Heart right ventricle (tissue), 16 donors: Measurements from ENCODE around the gene GAB2. TPM values are rescaled to one million over a fixed set of nuclear protein-coding genes. Genes with fewer than 3 reads are reported as not detected.
A peak's percentile ranks its signal among the peaks of the same experiment; 100 is the strongest.
"Not testable (repeated sequence)": the region's sequence is repeated elsewhere in the genome, so short reads cannot be mapped to it uniquely, and the experiment has no call there.

ENCODE experiments used
- ATAC-seq, 8 donors: fragments of 200-7000 bp; cut with Tn5 transposase; one replicate each; pipeline ENCODE4 v1.9.1; 2020; ENCODE audit warnings: mild to moderate bottlenecking in 8 of 8, moderate library complexity in 8 of 8, moderate number of reproducible peaks in 1 of 8
- DNase-seq, 2 donors: peaks; one replicate each; pipeline ENCODE4 v3.0.0-alpha.2; 2020
- H3K27ac ChIP-seq, 10 donors: fragments of 200-600 bp; sonication (generic) in 2 of 10; one replicate each; pipeline versions ENCODE4 v1.5.0 to v1.8.0; 2020 to 2022; ENCODE audit warnings: mild to moderate bottlenecking in 3 of 10
- H3K27me3 ChIP-seq, 7 donors: fragments of 200-600 bp; one replicate each; pipeline ENCODE4 v1.8.0; 2021 to 2022; ENCODE audit warnings: mild to moderate bottlenecking in 2 of 7
- H3K36me3 ChIP-seq, 9 donors: fragments of 200-600 bp; sonication (generic) in 1 of 9; one replicate each; pipeline versions ENCODE4 v1.5.0 to v1.8.0; 2020 to 2022; ENCODE audit warnings: mild to moderate bottlenecking in 2 of 9
- H3K4me1 ChIP-seq, 9 donors: fragments of 200-600 bp; sonication (generic) in 1 of 9; one replicate each; pipeline versions ENCODE4 v1.5.0 to v1.8.0; 2020 to 2022; ENCODE audit warnings: mild to moderate bottlenecking in 4 of 9
- H3K4me3 ChIP-seq, 10 donors: fragments of 200-600 bp; sonication (generic) in 2 of 10; one replicate each; pipeline versions ENCODE4 v1.5.0 to v1.8.0; 2020 to 2022; ENCODE audit warnings: mild to moderate bottlenecking in 7 of 10, moderate library complexity in 2 of 10
- H3K9me3 ChIP-seq, 11 donors: fragments of 200-600 bp in 10 of 11; sonication (generic) in 2 of 11; one replicate each; pipeline versions ENCODE4 v1.5.0 to v1.8.0; 2013 to 2022; ENCODE audit warnings: mild to moderate bottlenecking in 2 of 11, control low read depth in 1 of 11, moderate library complexity in 1 of 11
- WGBS, 2 donors: extraction: QIAGEN DNeasy Blood & Tissue Kit; methylation state at CpG; one replicate each; pipeline ENCODE4 v1.1.7; 2013; ENCODE audit warnings: inconsistent platforms in 1 of 2; 5-methylcytosine and 5-hydroxymethylcytosine counted together
- intact Hi-C, 10 donors: fragments of 100-400 bp; cut with DNase I; formaldehyde crosslinking; loops; one replicate each; pipeline versions ENCODE4 v1.11.1 to v1.14.2; 2022
- polyA plus RNA-seq, 2 donors: library from polyadenylated mRNA; stranded (reverse); fragments of 200-250 nt; gene quantifications; one replicate each; pipeline ENCODE4 v1.2.3, GENCODE V29; 2013
- total RNA-seq, 10 donors: library from RNA; stranded (reverse); fragmentation: NEBNext Ultra II Directional in 3 of 10; extraction: Animal tissue kit (Norgen Biotek cat#: 25700) in 3 of 10; gene quantifications; one replicate each; pipeline versions ENCODE4 v1.2.1 to v1.2.4, GENCODE V29; 2021 to 2023
- TF ChIP-seq, protein P1 (sequence below), 9 donors: fragments of 200-600 bp; sonication (generic) in 2 of 9; IDR thresholded peaks; one replicate each; pipeline versions ENCODE4 v1.5.0 to v1.8.0; 2021 to 2022; ENCODE audit warnings: antibody characterized with exemption in 9 of 9, mild to moderate bottlenecking in 5 of 9, moderate library complexity in 1 of 9
- donor health status: Arrhythmogenic right ventricular cardiomyopathy.
- donor health status: ischemic (EF 13 %, LVEDD 7.1; RV severe dilation, severe dysfunction).
- donor health status: healthy with polysubstance abuse.
- donor health status: DM: no; HTN: yes; CAD: no.
- donor health status: DM: no; HTN: no; CAD: no.
- donor health status: ischemic (EF 25% LVEDD 6.9; RV normal size, moderate dysfunction).
- donor health status: ischemic (EF 25% LVEDD 5.7; RV mildly dilated, moderate dysfunction).
- donor health status: healthy.
- donor health status: DM: yes; HTN: yes; CAD: no.
- donor health status: Ischemic cardiomyopathy.
- donor health status: ischemic (EF 35%, LVEDD 5.7; RV mildly dilated, moderate dysfunction).
- donor health status: nonischemic (EF 11% LVEDD 7.7; RV severe dilation, severe dysfunction).
- donor health status: DM: yes; HTN: yes; CAD: no.
- donor health status: PGD.
- donor health status: ischemic (EF 29% LVEDD 5.4; RV normal size, mild dysfunction).
- donor health status: nonischemic (EF 23%, LVEDD 6.1; RV moderate dilation, normal function).

The GAB2 gene
- total and polyA plus RNA-seq, 12 donors, result 5.0 to 44.6 (median 27.0) TPM

DNA sequence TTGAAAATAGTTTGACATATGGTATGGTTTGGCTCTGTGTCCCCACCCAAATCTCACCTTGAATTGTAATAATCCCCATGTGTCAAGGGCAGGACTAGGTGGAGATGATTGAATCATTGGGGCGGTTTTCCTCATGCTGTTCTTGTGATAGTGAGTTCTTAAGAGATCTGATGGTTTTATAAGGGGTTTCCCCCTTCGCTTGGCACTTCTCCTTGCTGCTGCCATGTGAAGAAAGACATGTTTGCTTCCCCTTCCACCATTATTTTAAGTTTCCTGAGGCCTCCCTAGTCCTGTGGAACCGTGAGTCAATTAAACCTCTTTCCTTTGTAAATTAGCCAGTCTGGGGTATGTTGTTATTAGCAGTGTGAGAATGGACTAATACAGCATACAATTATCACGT, 236.9 kb downstream of the GAB2 start:
- TF ChIP-seq, protein P1, sequence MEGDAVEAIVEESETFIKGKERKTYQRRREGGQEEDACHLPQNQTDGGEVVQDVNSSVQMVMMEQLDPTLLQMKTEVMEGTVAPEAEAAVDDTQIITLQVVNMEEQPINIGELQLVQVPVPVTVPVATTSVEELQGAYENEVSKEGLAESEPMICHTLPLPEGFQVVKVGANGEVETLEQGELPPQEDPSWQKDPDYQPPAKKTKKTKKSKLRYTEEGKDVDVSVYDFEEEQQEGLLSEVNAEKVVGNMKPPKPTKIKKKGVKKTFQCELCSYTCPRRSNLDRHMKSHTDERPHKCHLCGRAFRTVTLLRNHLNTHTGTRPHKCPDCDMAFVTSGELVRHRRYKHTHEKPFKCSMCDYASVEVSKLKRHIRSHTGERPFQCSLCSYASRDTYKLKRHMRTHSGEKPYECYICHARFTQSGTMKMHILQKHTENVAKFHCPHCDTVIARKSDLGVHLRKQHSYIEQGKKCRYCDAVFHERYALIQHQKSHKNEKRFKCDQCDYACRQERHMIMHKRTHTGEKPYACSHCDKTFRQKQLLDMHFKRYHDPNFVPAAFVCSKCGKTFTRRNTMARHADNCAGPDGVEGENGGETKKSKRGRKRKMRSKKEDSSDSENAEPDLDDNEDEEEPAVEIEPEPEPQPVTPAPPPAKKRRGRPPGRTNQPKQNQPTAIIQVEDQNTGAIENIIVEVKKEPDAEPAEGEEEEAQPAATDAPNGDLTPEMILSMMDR (IDR thresholded peaks at IDR 0.05), result no peak
- WGBS, 2 donors, result 95 to 97% methylated on average over 4 of the region's 4 CpGs
- no peak for DNase-seq
- intact Hi-C loops, result no loop called here
- H3K36me3 ChIP-seq, result peaks cover 0 to 44% (median 0%) of the 10 kb centered on the region in 9 donors
- peaks cover 0 to 5% (median 0%) of the 10 kb centered on the region in 11 donors for H3K9me3 ChIP-seq
- no peak for ATAC-seq
- H3K27ac ChIP-seq, result no peak overlapping the region
- no peaks in the 10 kb centered on the region for H3K27me3 ChIP-seq
- H3K4me3 ChIP-seq, result no peak overlapping the region
- peaks cover 0 to 20% (median 0%) of the 10 kb centered on the region in 9 donors for H3K4me1 ChIP-seq

DNA sequence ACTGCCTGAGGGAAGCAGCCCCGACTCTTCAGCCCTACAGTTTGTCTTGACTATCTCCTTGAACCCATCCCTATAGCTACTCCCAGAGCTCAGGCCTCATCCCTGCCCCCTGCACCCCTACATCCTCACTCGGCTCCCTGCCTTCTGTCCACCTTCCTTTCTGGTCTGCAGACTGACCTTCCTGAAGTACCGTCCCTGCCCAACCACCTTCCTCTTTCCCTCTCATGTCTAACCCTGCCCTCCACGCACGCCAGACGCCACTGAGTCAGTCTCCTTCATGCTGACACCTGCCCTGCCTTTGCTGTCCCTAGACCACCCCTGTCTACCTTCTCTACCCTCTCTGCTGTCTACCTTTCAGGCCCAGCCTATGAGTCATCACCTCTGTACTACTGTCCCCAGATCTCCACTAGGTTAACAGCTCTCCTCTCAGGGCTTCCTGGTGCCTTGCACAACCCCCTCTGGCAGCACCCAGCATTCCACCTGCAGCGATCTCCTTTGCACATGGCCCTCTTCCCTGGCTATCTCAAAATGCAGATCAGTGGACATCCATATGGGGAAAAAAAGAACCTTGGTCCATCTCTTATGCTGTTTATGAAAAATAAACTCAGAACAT, 238.1 kb downstream of the GAB2 start:
- intact Hi-C loops, result no loop called here
- Histone ChIP-seq H3K27me3 (no peaks in the 10 kb centered on the region), H3K9me3 (peaks cover 0 to 5% (median 0%) of the 10 kb centered on the region in 11 donors), H3K27ac (no peak overlapping the region), H3K4me1 (peaks cover 0 to 16% (median 0%) of the 10 kb centered on the region in 9 donors), H3K4me3 (no peak overlapping the region), H3K36me3 (peaks cover 0 to 36% (median 0%) of the 10 kb centered on the region in 9 donors)
- WGBS, 2 donors, result 91 to 93% methylated on average over 7 of the region's 7 CpGs
- TF ChIP-seq, protein P1 (IDR thresholded peaks at IDR 0.05), result no peak
- ATAC-seq, result peak in 4 of 8 donors; percentile 10 to 74 (median 37)
- no peak for DNase-seq

GRCh38 chr11:78177216-78177615, 240.4 kb downstream of the GAB2 start:
- intact Hi-C loops, result no loop called here
- Histone ChIP-seq H3K27ac (no peak overlapping the region), H3K27me3 (no peaks in the 10 kb centered on the region), H3K9me3 (peaks cover 0 to 5% (median 0%) of the 10 kb centered on the region in 11 donors), H3K4me1 (peaks cover 0 to 9% (median 0%) of the 10 kb centered on the region in 9 donors), H3K4me3 (no peak overlapping the region), H3K36me3 (peaks cover 0 to 40% (median 9%) of the 10 kb centered on the region in 9 donors)
- DNase-seq, result no peak
- 91 to 93% methylated on average over 7 of the region's 7 CpGs for WGBS, 2 donors
- no peak for ATAC-seq
- TF ChIP-seq, protein P1 (IDR thresholded peaks at IDR 0.05), result no peak

- TF ChIP-seq, protein P1 (IDR thresholded peaks at IDR 0.05), result no peak
- H3K36me3 ChIP-seq, result peaks cover 0 to 44% (median 9%) of the 10 kb centered on the region in 9 donors
- intact Hi-C loops, result no loop called here
These were observed 240.9 kb downstream of the GAB2 start for GRCh38 chr11:78176605-78177141.

DNA sequence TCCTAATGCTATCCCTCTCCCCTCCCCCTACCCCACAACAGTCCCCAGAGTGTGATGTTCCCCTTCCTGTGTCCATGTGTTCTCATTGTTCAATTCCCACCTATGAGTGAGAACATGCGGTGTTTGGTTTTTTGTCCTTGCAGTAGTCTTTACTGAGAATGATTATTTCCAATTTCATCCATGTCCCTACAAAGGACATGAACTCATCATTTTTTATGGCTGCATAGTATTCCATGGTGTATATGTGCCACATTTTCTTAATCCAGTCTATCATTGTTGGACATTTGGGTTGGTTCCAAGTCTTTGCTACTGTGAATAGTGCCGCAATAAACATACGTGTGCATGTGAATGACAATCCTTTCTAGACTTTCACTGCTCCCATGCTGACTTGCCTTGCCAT, 241.8 kb downstream of the GAB2 start:
- H3K27me3 ChIP-seq, H3K4me3 ChIP-seq, H3K9me3 ChIP-seq, DNase-seq, H3K4me1 ChIP-seq, ATAC-seq, H3K27ac ChIP-seq, intact Hi-C loops: not testable (repeated sequence)
- WGBS, 2 donors, result 97% methylated on average over 3 of the region's 3 CpGs
- H3K36me3 ChIP-seq, result peaks cover 0 to 44% (median 9%) of the 10 kb centered on the region in 9 donors

More at GRCh38 chr11:78176605-78177141, 240.9 kb downstream of the GAB2 start:
- Histone ChIP-seq H3K27ac (no peak overlapping the region), H3K9me3 (peaks cover 0 to 5% (median 0%) of the 10 kb centered on the region in 11 donors), H3K4me3 (no peak overlapping the region), H3K4me1 (peaks cover 0 to 9% (median 0%) of the 10 kb centered on the region in 9 donors), H3K27me3 (no peaks in the 10 kb centered on the region)
- 93 to 94% methylated on average over 10 of the region's 10 CpGs for WGBS, 2 donors
- no peak for ATAC-seq
- no peak for DNase-seq
